ENCODE data around the gene CORO2B. TPM values are rescaled to one million over a fixed set of nuclear protein-coding genes. Genes with fewer than 3 reads are reported as not detected.

CORO2B gene
- total RNA-seq, 1 donor from 2014 or later = 1.0 TPM

- TF ChIP-seq EZH2 (IDR thresholded peaks at IDR 0.05) = no peak
- no peak for TF ChIP-seq EZH2phosphoT487 (IDR thresholded peaks at IDR 0.05)
- no peak for TF ChIP-seq CTCF (IDR thresholded peaks at IDR 0.05)
- Mint-ChIP-seq H3K9me3 (peaks cover 3% of the 10 kb centered on the region), H3K36me3 (no peaks in the 10 kb centered on the region), H3K4me1 (peaks cover 48% of the 10 kb centered on the region), H3K27me3 (ENCODE audit: insufficient read depth, low read depth) (peaks cover 26% of the 10 kb centered on the region), H3K27ac (no peak overlapping the region), H3K4me3 (no peak overlapping the region)
- no peak overlapping the region for H3K4me3 ChIP-seq
- H3F3A ChIP-seq (ENCODE audit: low read depth) = peaks cover 4% of the 10 kb centered on the region
- H3K27ac ChIP-seq = no peak overlapping the region
- DNase-seq (ENCODE audit: low spot score) = no peak
- no peak overlapping the region for H2AFZ ChIP-seq (replicated peaks)
- H3K9ac ChIP-seq = no peak overlapping the region
- peaks cover 11% of the 10 kb centered on the region for H3K4me1 ChIP-seq
- H3K4me2 ChIP-seq = no peak overlapping the region
- H3K79me2 ChIP-seq (ENCODE audit: low read depth) = no peaks in the 10 kb centered on the region
- no peaks in the 10 kb centered on the region for H4K20me1 ChIP-seq (ENCODE audit: low read depth)
- no peaks in the 10 kb centered on the region for H3K36me3 ChIP-seq
- peaks cover 32% of the 10 kb centered on the region for H3K27me3 ChIP-seq
- no peaks in the 10 kb centered on the region for H3K9me3 ChIP-seq (ENCODE audit: low read depth)
Observed at GRCh38 chr15:68555679-68556037, 23.1 kb upstream of the CORO2B start.

GRCh38 chr15:68556139-68556990 is 22.4 kb upstream of the CORO2B start:
- TF ChIP-seq CTCF (IDR thresholded peaks at IDR 0.05) = no peak
- no peak for TF ChIP-seq EZH2phosphoT487 (IDR thresholded peaks at IDR 0.05)
- TF ChIP-seq EZH2 (IDR thresholded peaks at IDR 0.05) = no peak
- peaks cover 33% of the 10 kb centered on the region for H3K27me3 ChIP-seq
- H3K4me1 Mint-ChIP-seq = peaks cover 55% of the 10 kb centered on the region
- no peak overlapping the region for H3K27ac ChIP-seq
- no peaks in the 10 kb centered on the region for H3K79me2 ChIP-seq (ENCODE audit: low read depth)
- H2AFZ ChIP-seq (replicated peaks) = no peak overlapping the region
- no peak for DNase-seq (ENCODE audit: low spot score)
- H3K27ac Mint-ChIP-seq = no peak overlapping the region
- peaks cover 3% of the 10 kb centered on the region for H3K9me3 Mint-ChIP-seq
- no peaks in the 10 kb centered on the region for H4K20me1 ChIP-seq (ENCODE audit: low read depth)
- H3K4me3 Mint-ChIP-seq = no peak overlapping the region
- no peaks in the 10 kb centered on the region for H3K36me3 Mint-ChIP-seq
- peaks cover 26% of the 10 kb centered on the region for H3K27me3 Mint-ChIP-seq (ENCODE audit: insufficient read depth, low read depth)
- H3K9ac ChIP-seq = no peak overlapping the region
- no peak overlapping the region for H3K4me2 ChIP-seq
- H3K4me1 ChIP-seq = peaks cover 11% of the 10 kb centered on the region
- peaks cover 4% of the 10 kb centered on the region for H3F3A ChIP-seq (ENCODE audit: low read depth)
- no peaks in the 10 kb centered on the region for H3K36me3 ChIP-seq
- no peak overlapping the region for H3K4me3 ChIP-seq
- no peaks in the 10 kb centered on the region for H3K9me3 ChIP-seq (ENCODE audit: low read depth)

- H3K36me3 ChIP-seq = no peaks in the 10 kb centered on the region
- no peak overlapping the region for H2AFZ ChIP-seq (replicated peaks)
- peaks cover 11% of the 10 kb centered on the region for H3K4me1 ChIP-seq
- Mint-ChIP-seq H3K4me3 (peak overlapping the region; percentile 31), H3K9me3 (peaks cover 3% of the 10 kb centered on the region), H3K27ac (no peak overlapping the region), H3K27me3 (ENCODE audit: insufficient read depth, low read depth) (peaks cover 20% of the 10 kb centered on the region), H3K36me3 (no peaks in the 10 kb centered on the region), H3K4me1 (peaks cover 55% of the 10 kb centered on the region)
- no peaks in the 10 kb centered on the region for H3K79me2 ChIP-seq (ENCODE audit: low read depth)
- H3K27me3 ChIP-seq = peaks cover 33% of the 10 kb centered on the region
- H3F3A ChIP-seq (ENCODE audit: low read depth) = peaks cover 4% of the 10 kb centered on the region
- TF ChIP-seq EZH2 (IDR thresholded peaks at IDR 0.05) = no peak
- TF ChIP-seq CTCF (IDR thresholded peaks at IDR 0.05) = no peak
- H3K27ac ChIP-seq = no peak overlapping the region
- DNase-seq (ENCODE audit: low spot score) = no peak
- no peaks in the 10 kb centered on the region for H4K20me1 ChIP-seq (ENCODE audit: low read depth)
- no peak overlapping the region for H3K9ac ChIP-seq
- H3K4me3 ChIP-seq = no peak overlapping the region
- H3K4me2 ChIP-seq = no peak overlapping the region
- H3K9me3 ChIP-seq (ENCODE audit: low read depth) = no peaks in the 10 kb centered on the region
Observed at GRCh38 chr15:68557469-68558317, 21.1 kb upstream of the CORO2B start.

All from neural progenitor cell (in vitro differentiated cells).